Endothelial cell of hepatic sinusoid (primary cell): Measurements from ENCODE around the gene IDUA.

Experiments used
- in situ Hi-C: cut with HindIII; loops from 2 replicates; pipeline ENCODE4 v1.10.0; 2017; ENCODE audit warnings: low sequenced_read_pairs

The IDUA gene

GRCh38 chr4:955931-956381 is 30.9 kb upstream of the IDUA start:
- in situ Hi-C loops, result no loop called here

DNA sequence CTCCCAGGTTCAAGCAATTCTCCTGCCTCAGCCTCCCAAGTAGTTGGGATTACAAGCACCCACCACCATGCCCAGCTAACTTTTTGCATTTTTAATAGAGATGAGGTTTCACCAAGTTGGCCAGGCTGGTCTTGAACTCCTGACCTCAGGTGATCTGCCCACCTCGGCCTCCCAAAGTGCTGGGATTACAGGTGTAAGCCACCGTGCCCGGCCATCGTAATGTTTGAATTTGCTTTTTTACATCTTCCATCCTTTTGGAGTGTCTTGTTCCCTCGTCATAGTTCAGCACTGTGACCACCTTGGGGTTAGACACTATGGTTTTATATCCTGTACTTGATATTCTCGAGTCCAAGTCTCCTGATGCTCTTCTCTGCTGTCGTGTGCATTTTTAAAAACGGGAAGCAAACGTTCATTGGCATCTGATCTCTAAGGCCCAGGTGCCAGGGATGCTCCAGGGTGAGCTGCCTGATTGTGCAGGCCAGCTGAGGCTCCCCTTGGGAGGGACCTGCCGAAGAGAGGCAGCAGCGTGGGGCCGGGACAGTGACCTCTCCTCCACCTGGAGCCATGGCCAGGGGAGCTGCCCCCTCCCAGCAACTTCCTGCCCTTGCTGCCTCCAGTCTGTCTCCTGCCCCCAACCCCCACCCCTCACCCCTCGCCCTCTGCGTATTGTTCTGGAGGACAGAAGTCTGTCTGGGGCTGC is 30.2 kb upstream of the IDUA start:
- in situ Hi-C loops, result no loop called here

- in situ Hi-C loops, result no loop called here
Measured at GRCh38 chr4:957231-957580, 29.6 kb upstream of the IDUA start.

- in situ Hi-C loops, result no loop called here
Measured at GRCh38 chr4:957581-958313, 29.1 kb upstream of the IDUA start.

- in situ Hi-C loops, result no loop called here
Measured at GRCh38 chr4:958314-958665, 28.6 kb upstream of the IDUA start.

GRCh38 chr4:958696-959337 is 28.0 kb upstream of the IDUA start:
- in situ Hi-C loops, result no loop called here

DNA sequence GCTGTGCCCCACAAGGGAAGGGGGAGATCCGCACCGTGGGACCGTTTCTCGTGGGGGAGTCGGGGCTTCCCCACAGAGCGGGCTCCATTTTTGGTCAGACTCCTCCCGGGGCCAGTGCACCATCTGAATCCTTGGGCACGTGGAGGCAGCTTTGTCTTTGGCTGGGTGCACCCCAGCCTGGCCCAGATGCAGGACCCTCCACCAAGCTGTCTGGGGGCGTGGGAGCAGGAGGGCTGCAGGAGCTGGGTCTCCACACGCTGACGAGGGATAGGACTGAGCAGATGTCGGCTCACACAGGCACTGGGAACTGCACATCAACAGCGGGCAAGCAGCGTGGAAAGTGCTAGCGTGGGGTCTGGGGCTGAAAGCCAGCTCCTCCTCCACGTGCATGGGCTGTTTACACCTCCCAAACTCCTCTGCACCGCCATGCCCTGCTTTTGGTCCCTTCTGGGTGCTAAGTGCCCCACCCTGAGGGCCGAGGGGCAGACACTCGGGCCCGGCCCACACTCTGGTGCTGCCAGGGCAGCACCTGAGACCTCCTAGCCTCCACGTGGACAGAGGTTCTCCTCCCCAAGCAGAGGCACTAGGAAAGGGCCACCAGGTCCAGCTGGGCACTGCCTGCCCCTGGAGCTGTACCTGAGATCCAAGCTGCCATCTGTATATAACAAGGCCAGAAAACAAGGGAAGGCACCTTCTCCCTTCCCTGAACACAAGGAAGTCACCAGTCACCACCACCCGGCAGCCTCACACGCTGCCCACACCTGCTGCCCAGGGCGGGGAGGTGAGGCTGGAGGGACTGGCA is 27.3 kb upstream of the IDUA start:
- in situ Hi-C loops, result no loop called here

DNA sequence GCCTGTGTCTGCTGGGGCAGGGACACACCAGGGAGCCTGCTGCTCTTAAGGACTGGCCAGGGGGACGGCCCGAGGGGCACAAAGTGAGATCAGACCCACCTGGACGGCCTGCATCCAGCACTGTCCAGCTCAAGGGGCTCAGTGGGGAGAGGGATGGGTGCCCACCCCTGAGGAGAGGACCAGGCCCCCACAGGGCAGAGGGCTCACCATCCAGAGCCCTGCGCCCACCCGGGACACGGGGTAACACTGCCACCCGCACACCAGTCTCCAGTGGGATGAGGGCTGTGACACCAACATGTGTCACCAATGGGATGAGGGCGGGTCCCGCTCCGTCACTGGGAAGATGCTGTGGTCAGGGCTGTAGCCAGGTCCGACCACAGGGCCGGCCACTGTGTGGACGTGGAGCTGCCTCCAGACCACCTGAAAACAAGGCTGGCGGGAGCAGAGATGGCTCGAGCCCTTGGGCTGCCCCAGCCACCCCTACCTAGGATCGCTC is 26.7 kb upstream of the IDUA start:
- in situ Hi-C loops, result no loop called here

DNA sequence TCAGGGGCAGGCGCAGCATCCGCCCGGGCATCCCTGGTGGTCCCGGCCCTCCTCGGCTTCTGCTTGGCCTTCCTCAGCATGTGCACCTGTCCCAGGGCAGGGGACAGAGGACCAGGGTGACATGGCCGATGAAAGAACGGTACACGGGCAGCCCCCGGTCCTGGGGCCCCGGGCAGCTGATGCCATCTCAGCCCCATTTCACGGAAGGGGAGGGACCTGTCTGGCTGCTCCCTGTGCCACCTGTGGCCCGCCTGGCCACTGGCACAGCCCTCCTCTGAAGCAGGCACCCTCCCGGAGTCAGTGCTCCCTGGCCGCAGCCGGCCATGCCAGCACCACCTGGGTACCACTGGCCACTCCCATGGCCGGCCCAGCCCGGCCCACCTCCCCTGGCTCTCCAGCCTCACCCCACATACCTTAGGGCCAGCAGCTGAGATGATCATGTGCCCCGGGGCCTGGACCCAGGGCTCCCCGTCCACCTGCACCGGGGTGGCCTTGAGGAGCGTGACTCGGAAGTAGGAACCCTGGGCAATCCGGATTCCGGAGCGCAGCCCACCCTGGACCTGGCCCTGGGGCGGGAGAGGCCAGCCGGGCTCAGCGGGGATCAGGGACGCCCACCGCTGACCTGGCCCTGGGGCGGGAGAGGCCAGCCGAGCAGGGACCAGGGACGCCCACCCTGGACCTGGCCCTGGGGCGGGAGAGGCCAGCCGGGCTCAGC is 26.1 kb upstream of the IDUA start:
- in situ Hi-C loops, result no loop called here

GRCh38 chr4:961351-962230 is 25.3 kb upstream of the IDUA start:
- in situ Hi-C loops, result no loop called here

GRCh38 chr4:962231-963208 is 24.3 kb upstream of the IDUA start:
- in situ Hi-C loops, result no loop called here

DNA sequence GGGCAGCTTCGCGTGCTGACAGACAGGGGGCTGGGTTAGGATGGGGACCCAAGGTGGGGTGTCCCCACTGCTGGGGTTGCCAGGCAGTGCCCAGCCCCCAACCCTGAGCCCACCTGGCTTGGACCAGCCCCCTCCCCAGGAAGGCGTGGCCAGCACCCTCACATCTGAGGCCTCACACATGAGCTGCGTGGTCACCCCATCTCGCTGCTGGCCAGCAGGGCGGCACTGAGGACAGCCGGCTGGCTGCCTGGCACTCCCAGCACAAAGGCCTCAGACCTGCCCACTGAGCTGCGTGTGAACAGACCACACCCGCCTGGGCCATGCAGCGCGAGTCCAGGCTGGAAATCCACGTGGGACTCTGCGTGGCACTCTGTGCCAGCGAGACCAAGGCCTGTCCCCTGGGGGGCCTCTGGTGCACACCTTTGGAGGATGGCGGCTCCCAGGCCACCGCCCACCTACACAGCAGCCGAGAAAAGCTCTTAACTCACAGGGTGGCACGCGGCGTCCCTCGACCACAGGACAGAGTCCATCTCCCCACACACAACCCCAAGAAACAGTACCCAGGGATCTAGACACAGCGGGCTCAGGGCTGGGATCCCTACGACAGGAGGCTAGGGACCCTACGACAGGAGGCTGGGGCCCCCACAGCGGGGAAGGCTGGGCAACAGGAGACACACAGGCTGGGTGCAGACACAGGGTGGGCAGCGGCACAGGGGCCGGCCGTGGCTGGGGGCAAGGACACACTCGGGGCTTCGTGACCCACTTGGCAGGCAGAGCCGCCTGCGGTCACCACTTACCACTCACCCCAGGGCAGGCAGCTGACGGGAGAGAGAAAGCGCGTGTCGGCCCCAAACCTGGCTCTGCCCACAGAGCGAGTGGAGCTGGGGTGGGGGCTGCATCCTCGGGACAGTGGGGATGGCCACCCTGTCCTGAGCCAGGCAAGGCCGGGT is 23.3 kb upstream of the IDUA start:
- in situ Hi-C loops, result no loop called here

DNA sequence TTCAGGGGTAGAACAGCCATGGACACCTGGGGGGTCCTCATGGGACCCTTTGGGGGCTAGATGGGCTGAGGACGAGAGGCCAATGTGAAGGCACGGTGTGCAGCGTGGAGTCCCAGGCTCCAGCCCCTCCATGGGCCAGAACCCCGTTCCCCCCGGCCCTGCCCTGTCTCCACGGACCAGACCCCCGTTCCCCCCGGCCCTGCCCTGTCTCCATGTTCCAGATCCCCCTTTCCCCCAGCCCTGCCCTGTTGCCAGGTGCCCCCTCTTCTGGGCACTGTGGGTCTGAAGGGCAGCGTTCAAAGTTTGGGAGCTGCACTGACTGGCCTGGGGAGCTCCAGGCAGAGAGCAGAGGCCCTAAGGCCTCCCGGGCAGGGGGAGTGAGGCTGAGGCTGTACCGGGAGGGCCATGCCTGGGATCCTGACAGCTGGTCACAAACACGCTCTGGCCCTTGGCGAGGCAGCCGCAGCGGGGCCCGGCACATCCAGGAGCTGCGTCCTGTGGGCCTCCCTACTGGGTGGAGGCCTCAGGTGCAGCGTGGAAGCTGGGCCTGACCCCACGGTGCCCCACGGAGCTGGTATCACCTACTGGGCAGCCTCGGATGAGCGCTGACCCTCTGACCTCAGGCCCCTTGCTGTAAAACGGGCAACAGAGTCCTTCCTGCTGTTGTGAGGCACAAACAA is 22.4 kb upstream of the IDUA start:
- in situ Hi-C loops, result no loop called here

DNA sequence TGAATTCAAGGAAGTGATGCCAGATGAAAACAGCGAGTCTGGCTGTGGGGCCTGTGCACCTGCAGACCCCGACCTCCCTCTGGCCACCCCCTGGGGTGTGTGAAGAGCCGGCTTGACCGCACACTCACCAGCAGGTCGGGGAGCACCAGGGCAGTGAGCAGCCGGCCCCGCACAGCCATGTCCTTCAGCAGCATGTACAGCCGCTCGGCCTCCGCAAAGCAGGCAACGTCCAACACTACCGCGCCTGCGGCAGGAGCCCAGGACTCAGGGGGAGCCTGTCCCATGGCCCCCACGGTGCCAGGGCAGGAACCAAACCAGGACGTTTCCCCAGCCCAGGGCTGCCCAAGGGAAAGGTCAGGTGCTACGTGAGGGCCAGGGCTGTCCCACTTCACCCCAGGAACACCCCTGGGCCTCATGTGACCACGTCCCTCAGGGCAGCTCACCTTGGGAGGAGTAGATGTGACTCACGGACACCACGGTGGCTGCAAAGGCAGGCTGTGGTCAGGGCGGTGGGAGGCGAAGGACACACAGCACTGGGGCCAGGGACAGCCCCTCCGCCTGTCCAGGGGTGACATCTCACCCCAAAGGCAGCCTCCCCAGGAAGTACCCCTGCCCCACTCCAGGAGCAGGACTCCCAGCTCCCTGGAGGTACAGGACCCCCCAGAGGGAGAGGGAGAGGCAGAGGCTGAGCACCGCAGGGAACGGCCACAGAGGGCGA is 21.6 kb upstream of the IDUA start:
- in situ Hi-C loops, result no loop called here

GRCh38 chr4:965766-966134 is 21.1 kb upstream of the IDUA start:
- in situ Hi-C loops, result no loop called here
